OCI-LY3 (cell line): ENCODE results near the gene RIPK3.

Experiments
- H2AFZ ChIP-seq: fragments of 200-600, 300-600 bp; shearing (Covaris generic); 2 replicates; pipeline ENCODE4 v1.6.0; 2014; ENCODE audit warnings: antibody characterized with exemption, low read depth, low read length
- H3K27ac ChIP-seq: fragments of 200-600, 300-600 bp; sonication (generic); 2 replicates; pipeline ENCODE4 v1.5.1; 2014; ENCODE audit warnings: mild to moderate bottlenecking, low read length, moderate library complexity, mixed read lengths
- H3K27me3 ChIP-seq: fragments of 200-600, 300-600 bp; sonication (generic); 2 replicates; pipeline ENCODE4 v1.6.1; 2014; ENCODE audit warnings: low read depth, low read length, mixed read lengths
- H3K36me3 ChIP-seq: fragments of 200-600, 300-600 bp; sonication (generic); replicated peaks from 2 replicates; pipeline ENCODE3; 2014; ENCODE audit warnings: low read depth, low read length, mixed read lengths
- H3K4me1 ChIP-seq: fragments of 300-600, 200-600 bp; sonication (generic); 2 replicates; pipeline ENCODE4 v1.6.1; 2014; ENCODE audit warnings: low read length, mixed read lengths
- H3K4me2 ChIP-seq: fragments of 200-600, 300-600 bp; sonication (generic); 2 replicates; pipeline ENCODE4 v1.6.1; 2014; ENCODE audit warnings: low read length, mixed read lengths
- H3K4me3 ChIP-seq: fragments of 300-600, 200-600 bp; sonication (generic); 2 replicates; pipeline ENCODE4 v1.5.1; 2014; ENCODE audit warnings: antibody characterized with exemption, mild to moderate bottlenecking, low read length, moderate library complexity
- H3K79me2 ChIP-seq: fragments of 300-600, 200-600 bp; shearing (Covaris generic); 2 replicates; pipeline ENCODE4 v1.6.1; 2014; ENCODE audit warnings: mild to moderate bottlenecking, low read length, mixed read lengths
- H3K9ac ChIP-seq: fragments of 300-600, 200-600 bp; shearing (Covaris generic); 2 replicates; pipeline ENCODE4 v1.6.0; 2014; ENCODE audit warnings: mild to moderate bottlenecking, low read length, moderate library complexity
- H3K9me3 ChIP-seq: fragments of 200-600, 300-600 bp; shearing (Covaris generic); 2 replicates; pipeline ENCODE4 v1.6.1; 2014; ENCODE audit warnings: low read length, mixed read lengths; ENCODE audit not compliant: insufficient read depth
- H4K20me1 ChIP-seq: fragments of 200-600, 300-600 bp; sonication (generic); 2 replicates; pipeline ENCODE4 v1.6.1; 2016; ENCODE audit warnings: low read length, mixed read lengths; ENCODE audit not compliant: insufficient read depth
- EZH2phosphoT487 ChIP-seq: fragments of 200-600 bp; shearing (Covaris generic); IDR thresholded peaks from 2 replicates; pipeline ENCODE4 v1.6.1; 2018; ENCODE audit warnings: antibody characterized with exemption, mixed run types, low read depth
- TF ChIP-seq, protein P1 (sequence below): fragments of 200-600, 300-600 bp; sonication (generic); IDR thresholded peaks from 2 replicates; pipeline ENCODE4 v1.5.1; 2014; ENCODE audit warnings: antibody characterized with exemption, low read length, low read depth

The RIPK3 gene

DNA sequence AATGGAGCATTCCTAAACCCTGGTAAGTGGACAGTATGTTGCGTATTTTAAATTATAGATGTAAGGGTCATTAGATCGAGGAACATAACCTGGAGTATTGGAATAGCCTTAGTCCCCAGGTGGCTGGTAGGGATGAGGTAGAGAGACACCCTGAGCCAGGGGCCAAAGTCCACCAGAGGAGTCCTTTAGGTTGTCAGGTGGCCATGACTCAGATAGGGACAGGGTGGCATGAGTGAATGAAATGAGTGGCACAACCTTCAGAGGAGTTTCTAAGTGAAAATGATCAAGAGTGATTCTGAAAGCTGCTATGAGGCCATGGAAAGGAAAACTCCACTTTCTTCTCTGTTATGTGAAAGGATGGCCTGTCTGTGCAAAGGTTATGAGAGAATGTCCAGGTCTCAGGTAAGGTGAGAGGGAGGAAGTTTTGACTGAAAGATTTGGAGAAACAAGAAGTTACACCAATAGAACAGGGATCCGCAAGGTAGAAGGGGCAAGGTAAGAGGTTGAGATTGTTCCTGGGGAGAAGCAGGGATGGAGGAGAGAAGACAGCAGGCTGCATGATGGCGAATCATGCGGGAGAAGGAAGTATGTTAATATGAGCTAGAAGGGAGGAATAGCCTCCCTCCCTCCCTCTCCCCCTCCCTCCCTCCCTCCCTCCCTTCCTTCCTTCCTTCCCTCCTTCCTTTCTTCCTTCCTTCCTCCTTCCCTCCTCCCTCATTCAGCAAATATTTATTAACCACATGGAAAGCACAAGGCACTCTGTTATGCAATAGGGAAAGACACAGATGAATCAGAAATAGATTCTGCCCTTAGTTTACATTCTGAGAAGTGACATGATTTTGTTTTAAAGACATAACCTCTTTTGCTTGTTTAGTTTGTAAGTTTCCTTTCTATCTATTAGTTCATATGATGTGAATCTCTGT is 14.0 kb upstream of the RIPK3 start:
- no peak overlapping the region for H3K4me2 ChIP-seq
- no peak overlapping the region for H3K4me3 ChIP-seq

DNA sequence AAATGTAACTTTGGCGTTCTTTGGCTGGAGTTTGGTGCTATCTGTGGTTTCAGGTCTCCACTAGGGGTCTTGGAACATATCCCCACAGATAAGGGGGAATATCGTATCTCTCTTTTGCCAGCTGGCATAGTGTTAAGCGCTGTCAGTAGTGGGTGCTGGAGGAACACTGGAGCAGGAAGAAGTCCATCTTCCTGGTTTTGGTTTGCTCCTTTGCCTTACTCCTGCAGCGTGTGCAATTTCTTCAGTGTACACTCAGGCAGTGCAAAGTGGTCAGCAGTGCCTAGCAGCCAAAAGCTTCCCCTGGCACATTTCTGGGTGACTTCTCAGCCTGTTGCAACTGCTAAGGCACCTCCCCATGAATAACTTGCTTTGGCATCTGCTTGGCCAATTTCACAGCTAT is 11.7 kb upstream of the RIPK3 start:
- Histone ChIP-seq H4K20me1 (no peaks in the 10 kb centered on the region), H3K27me3 (peaks cover 40% of the 10 kb centered on the region), H3K79me2 (no peaks in the 10 kb centered on the region), H3K9me3 (no peaks in the 10 kb centered on the region), H3K9ac (no peak overlapping the region), H3K4me1 (no peaks in the 10 kb centered on the region), H3K36me3 (no peaks in the 10 kb centered on the region), H3K4me3 (no peak overlapping the region), H3K4me2 (no peak overlapping the region), H3K27ac (no peak overlapping the region), H2AFZ (no peak overlapping the region)
- TF ChIP-seq, protein P1, sequence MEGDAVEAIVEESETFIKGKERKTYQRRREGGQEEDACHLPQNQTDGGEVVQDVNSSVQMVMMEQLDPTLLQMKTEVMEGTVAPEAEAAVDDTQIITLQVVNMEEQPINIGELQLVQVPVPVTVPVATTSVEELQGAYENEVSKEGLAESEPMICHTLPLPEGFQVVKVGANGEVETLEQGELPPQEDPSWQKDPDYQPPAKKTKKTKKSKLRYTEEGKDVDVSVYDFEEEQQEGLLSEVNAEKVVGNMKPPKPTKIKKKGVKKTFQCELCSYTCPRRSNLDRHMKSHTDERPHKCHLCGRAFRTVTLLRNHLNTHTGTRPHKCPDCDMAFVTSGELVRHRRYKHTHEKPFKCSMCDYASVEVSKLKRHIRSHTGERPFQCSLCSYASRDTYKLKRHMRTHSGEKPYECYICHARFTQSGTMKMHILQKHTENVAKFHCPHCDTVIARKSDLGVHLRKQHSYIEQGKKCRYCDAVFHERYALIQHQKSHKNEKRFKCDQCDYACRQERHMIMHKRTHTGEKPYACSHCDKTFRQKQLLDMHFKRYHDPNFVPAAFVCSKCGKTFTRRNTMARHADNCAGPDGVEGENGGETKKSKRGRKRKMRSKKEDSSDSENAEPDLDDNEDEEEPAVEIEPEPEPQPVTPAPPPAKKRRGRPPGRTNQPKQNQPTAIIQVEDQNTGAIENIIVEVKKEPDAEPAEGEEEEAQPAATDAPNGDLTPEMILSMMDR = no peak
- no peak for TF ChIP-seq EZH2phosphoT487

More for the DNA sequence above, 14.0 kb upstream of the RIPK3 start:
- TF ChIP-seq, protein P1 = no peak
- TF ChIP-seq EZH2phosphoT487 = no peak
- no peaks in the 10 kb centered on the region for H3K36me3 ChIP-seq
- H3K79me2 ChIP-seq = no peaks in the 10 kb centered on the region
- H3K4me1 ChIP-seq = no peaks in the 10 kb centered on the region
- no peak overlapping the region for H2AFZ ChIP-seq
- H3K9me3 ChIP-seq = no peaks in the 10 kb centered on the region
- H4K20me1 ChIP-seq = no peaks in the 10 kb centered on the region
- H3K27me3 ChIP-seq = peaks cover 39% of the 10 kb centered on the region
- no peak overlapping the region for H3K27ac ChIP-seq
- H3K9ac ChIP-seq = no peak overlapping the region

DNA sequence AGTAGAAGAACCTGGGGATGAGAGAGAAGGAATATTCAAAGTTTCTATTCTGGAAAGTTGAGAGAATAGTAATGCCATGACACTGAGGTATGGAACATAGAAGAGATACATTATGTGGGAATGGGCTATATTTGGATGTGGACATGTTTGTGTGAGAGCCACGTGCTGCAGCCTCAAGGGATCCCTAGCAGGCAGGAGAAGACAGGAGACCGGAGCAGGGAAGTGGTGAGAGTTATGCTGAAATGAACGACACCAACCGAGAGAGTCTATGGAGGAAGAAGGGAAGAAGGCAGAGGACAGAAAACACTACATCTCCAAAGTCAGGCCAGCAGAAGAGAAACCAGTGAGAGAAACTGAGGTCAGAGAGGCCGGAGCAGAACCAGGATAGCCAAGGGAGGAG is 10.0 kb upstream of the RIPK3 start:
- TF ChIP-seq EZH2phosphoT487 = no peak
- TF ChIP-seq, protein P1 = no peak
- H4K20me1 ChIP-seq = no peaks in the 10 kb centered on the region

DNA sequence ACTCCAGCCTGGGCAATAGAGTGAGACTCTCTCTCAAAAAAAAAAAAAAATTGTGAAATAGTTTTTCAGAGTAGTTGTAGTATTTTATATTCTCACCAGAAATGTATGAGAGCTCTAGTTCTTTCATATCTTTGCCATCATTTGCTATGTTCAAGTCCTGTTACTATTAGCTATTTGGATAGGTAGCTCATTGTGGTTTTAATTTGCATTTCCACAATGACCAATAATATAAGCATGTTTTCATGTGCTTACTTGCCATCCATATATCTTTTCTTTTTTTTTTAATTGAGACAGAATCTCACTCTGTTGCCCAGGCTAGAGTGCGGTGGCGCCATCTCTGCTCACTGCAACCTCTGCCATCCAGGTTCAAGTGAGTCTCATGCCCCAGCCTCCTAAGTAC is 8.4 kb upstream of the RIPK3 start:
- TF ChIP-seq, protein P1 = no peak
- no peak for TF ChIP-seq EZH2phosphoT487
- Histone ChIP-seq H3K27me3 (peaks cover 41% of the 10 kb centered on the region), H3K4me3 (no peak overlapping the region), H4K20me1 (no peaks in the 10 kb centered on the region), H3K9me3 (no peaks in the 10 kb centered on the region), H3K9ac (no peak overlapping the region), H3K36me3 (no peaks in the 10 kb centered on the region), H3K27ac (no peak overlapping the region), H3K4me2 (no peak overlapping the region), H3K79me2 (no peaks in the 10 kb centered on the region), H3K4me1 (peaks cover 7% of the 10 kb centered on the region; the same call in 1 of the 2 replicates), H2AFZ (no peak overlapping the region)

More for the DNA sequence above, 10.0 kb upstream of the RIPK3 start:
- Histone ChIP-seq H3K79me2 (no peaks in the 10 kb centered on the region), H3K36me3 (no peaks in the 10 kb centered on the region), H3K4me2 (no peak overlapping the region), H2AFZ (no peak overlapping the region), H3K9me3 (no peaks in the 10 kb centered on the region), H3K4me1 (no peaks in the 10 kb centered on the region), H3K9ac (no peak overlapping the region), H3K4me3 (no peak overlapping the region), H3K27me3 (peaks cover 41% of the 10 kb centered on the region), H3K27ac (no peak overlapping the region)
